H9 (cell line): ENCODE data around the gene GDPD2. TPM values are rescaled to one million over a fixed set of nuclear protein-coding genes. Genes with fewer than 3 reads are reported as not detected.

Experiments
- DNase-seq: peaks from one replicate; pipeline ENCODE4 v3.0.0-alpha.2; 2017
- H2AFZ ChIP-seq: one replicate; pipeline ENCODE4 v1.6.1; 2013; ENCODE audit warnings: mild to moderate bottlenecking, low read length, control low read depth, moderate library complexity
- H2AK5ac ChIP-seq: 2 replicates; pipeline ENCODE4 v1.6.1; 2013; ENCODE audit warnings: low read length, control low read depth, mixed read lengths; ENCODE audit not compliant: insufficient read length
- H2BK120ac ChIP-seq: one replicate; pipeline ENCODE4 v1.6.1; 2013; ENCODE audit warnings: low read depth, mild to moderate bottlenecking, low read length, control low read depth, inconsistent platforms; ENCODE audit not compliant: poor library complexity, severe bottlenecking
- H2BK12ac ChIP-seq: 2 replicates; pipeline ENCODE4 v1.6.1; 2013; ENCODE audit warnings: low read length, control low read depth, mixed read lengths, low read depth; ENCODE audit not compliant: insufficient read length
- H2BK15ac ChIP-seq: 2 replicates; pipeline ENCODE4 v1.6.1; 2013; ENCODE audit warnings: low read depth, low read length, control low read depth
- H2BK20ac ChIP-seq: one replicate; pipeline ENCODE4 v1.6.1; 2013; ENCODE audit warnings: low read depth, mild to moderate bottlenecking, low read length, control low read depth, inconsistent platforms; ENCODE audit not compliant: poor library complexity, severe bottlenecking
- H2BK5ac ChIP-seq: 2 replicates; pipeline ENCODE4 v1.6.1; 2013; ENCODE audit warnings: low read length, control low read depth, mixed read lengths; ENCODE audit not compliant: insufficient read length
- H3K14ac ChIP-seq: 2 replicates; pipeline ENCODE4 v1.6.1; 2013; ENCODE audit warnings: low read length, control low read depth; ENCODE audit not compliant: insufficient read depth
- H3K18ac ChIP-seq: 2 replicates; pipeline ENCODE4 v1.6.1; 2013; ENCODE audit warnings: low read depth, mild to moderate bottlenecking, mixed read lengths, low read length, control low read depth; ENCODE audit not compliant: insufficient read length
- H3K23ac ChIP-seq: 2 replicates; pipeline ENCODE4 v1.6.1; 2013; ENCODE audit warnings: low read length, control low read depth, mixed read lengths, low read depth; ENCODE audit not compliant: insufficient read length
- H3K23me2 ChIP-seq: 2 replicates; pipeline ENCODE4 v1.6.1; 2013; ENCODE audit warnings: low read depth, mild to moderate bottlenecking, mixed read lengths, low read length, control low read depth; ENCODE audit not compliant: insufficient read length, poor library complexity, severe bottlenecking
- H3K27ac ChIP-seq: 2 replicates; pipeline ENCODE4 v1.5.1; 2013; ENCODE audit warnings: low read length, control low read depth, mixed read lengths, low read depth; ENCODE audit not compliant: insufficient read length
- H3K27me3 ChIP-seq: 2 replicates; pipeline ENCODE4 v1.6.1; 2013; ENCODE audit warnings: low read length, control low read depth, inconsistent platforms; ENCODE audit not compliant: insufficient read depth
- H3K4ac ChIP-seq: 2 replicates; pipeline ENCODE4 v1.6.1; 2013; ENCODE audit warnings: low read depth, mild to moderate bottlenecking, control low read depth, inconsistent platforms, low read length, moderate library complexity
- H3K4me1 ChIP-seq: 2 replicates; pipeline ENCODE4 v1.6.1; 2013; ENCODE audit warnings: low read length, control low read depth, inconsistent platforms; ENCODE audit not compliant: insufficient read depth
- H3K4me2 ChIP-seq: 2 replicates; pipeline ENCODE4 v1.6.1; 2013; ENCODE audit warnings: low read length, control low read depth, mixed read lengths; ENCODE audit not compliant: insufficient read length, insufficient read depth
- H3K56ac ChIP-seq: 2 replicates; pipeline ENCODE4 v1.6.1; 2013; ENCODE audit warnings: low read depth, mild to moderate bottlenecking, mixed read lengths, low read length, control low read depth; ENCODE audit not compliant: insufficient read length
- H3K79me1 ChIP-seq: 2 replicates; pipeline ENCODE4 v1.6.1; 2013; ENCODE audit warnings: low read depth, mild to moderate bottlenecking, moderate library complexity, low read length, control low read depth, inconsistent platforms; ENCODE audit not compliant: insufficient read depth, poor library complexity, severe bottlenecking
- H3K79me2 ChIP-seq: 2 replicates; pipeline ENCODE4 v1.6.1; 2013; ENCODE audit warnings: low read length, control low read depth, inconsistent platforms; ENCODE audit not compliant: insufficient read depth
- H3K9ac ChIP-seq: 2 replicates; pipeline ENCODE4 v1.6.1; 2013; ENCODE audit warnings: low read length, control low read depth, mixed read lengths; ENCODE audit not compliant: insufficient read length; ENCODE audit errors: extremely low read depth
- H3K9me3 ChIP-seq: one replicate; pipeline ENCODE4 v1.6.1; 2013; ENCODE audit warnings: low read depth, low read length, inconsistent platforms; ENCODE audit not compliant: control insufficient read depth
- H3T11ph ChIP-seq: one replicate; pipeline ENCODE4 v1.6.1; 2013; ENCODE audit warnings: mild to moderate bottlenecking, low read length, control low read depth, inconsistent platforms
- H4K20me1 ChIP-seq: one replicate; pipeline ENCODE4 v1.6.1; 2013; ENCODE audit not compliant: control insufficient read depth, insufficient read length, insufficient read depth
- H4K5ac ChIP-seq: 2 replicates; pipeline ENCODE4 v1.6.1; 2013; ENCODE audit warnings: low read depth, mild to moderate bottlenecking, mixed read lengths, low read length, control low read depth; ENCODE audit not compliant: insufficient read length
- H4K8ac ChIP-seq: replicated peaks from 2 replicates; pipeline ENCODE4 v1.6.1; 2013; ENCODE audit warnings: low read length, control low read depth, mixed read lengths, low read depth; ENCODE audit not compliant: insufficient read length
- H4K91ac ChIP-seq: 2 replicates; pipeline ENCODE4 v1.6.1; 2013; ENCODE audit warnings: low read depth, mild to moderate bottlenecking, moderate library complexity, mixed read lengths, low read length, control low read depth; ENCODE audit not compliant: insufficient read length
- H3K27ac Mint-ChIP-seq, 3 experiments: 2 replicates in 2 of 3; 3 replicates in 1 of 3; pipeline ENCODE4 v1.8.0; 2020 to 2021; ENCODE audit warnings: mixed read lengths in 3 of 3, mild to moderate bottlenecking in 1 of 3, moderate library complexity in 1 of 3
- H3K27me3 Mint-ChIP-seq: 2 replicates; pipeline ENCODE4 v1.8.0; 2021; ENCODE audit warnings: low read depth, mild to moderate bottlenecking, moderate library complexity, mixed read lengths
- H3K36me3 Mint-ChIP-seq, 3 experiments: 2 replicates in 2 of 3; 3 replicates in 1 of 3; pipeline ENCODE4 v1.8.0; 2020 to 2021; ENCODE audit warnings: low read depth in 3 of 3, mixed read lengths in 3 of 3; ENCODE audit not compliant: insufficient read depth in 1 of 3
- H3K4me1 Mint-ChIP-seq, 2 experiments: 2 replicates each; pipeline ENCODE4 v1.8.0; 2020; ENCODE audit warnings: mixed read lengths in 2 of 2
- H3K4me3 Mint-ChIP-seq, 2 experiments: 2 replicates in 1 of 2; 3 replicates in 1 of 2; pipeline ENCODE4 v1.8.0; 2020 to 2021; ENCODE audit warnings: mild to moderate bottlenecking in 2 of 2, mixed read lengths in 2 of 2, moderate library complexity in 1 of 2
- H3K9me3 Mint-ChIP-seq, 2 experiments: 2 replicates in 1 of 2; 3 replicates in 1 of 2; pipeline ENCODE4 v1.8.0; 2020; ENCODE audit warnings: mild to moderate bottlenecking in 2 of 2, mixed read lengths in 2 of 2, moderate library complexity in 1 of 2
- total RNA-seq: library from RNA; stranded (reverse); gene quantifications from 2 replicates; pipeline ENCODE4 v1.2.1, GENCODE V29; 2021
- TF ChIP-seq, protein P1 (sequence below): fragments of 200-600 bp; sonication (generic); conservative IDR thresholded peaks from 3 replicates; pipeline ENCODE4 v1.8.0; 2021; ENCODE audit warnings: antibody characterized with exemption, mild to moderate bottlenecking

The GDPD2 gene
- total RNA-seq, 1 experiment from 2014 or later = 13.9 TPM

DNA sequence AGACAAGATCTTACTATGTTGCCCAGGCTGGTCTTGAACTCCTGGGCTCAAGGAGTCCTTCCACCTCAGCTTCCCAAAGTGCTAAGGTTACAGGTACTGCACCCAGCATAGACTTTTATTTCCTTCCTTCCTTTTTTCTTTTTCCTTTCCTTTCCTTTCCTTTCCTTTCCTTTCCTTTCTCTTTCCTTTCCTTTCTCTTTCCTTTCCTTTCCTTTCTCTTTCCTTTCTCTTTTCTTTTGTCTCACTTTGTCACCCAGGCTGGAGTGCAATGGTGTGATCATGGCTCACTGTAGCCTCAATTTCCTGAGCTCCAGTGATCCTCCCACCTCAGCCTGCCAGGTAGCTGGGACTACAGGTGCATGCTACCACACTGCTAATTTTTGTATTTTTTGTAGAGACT is 40.9 kb downstream of the GDPD2 start:
- H3K36me3 Mint-ChIP-seq = peaks cover 17 to 41% (median 40%) of the 10 kb centered on the region in 3 experiments
- TF ChIP-seq, protein P1, sequence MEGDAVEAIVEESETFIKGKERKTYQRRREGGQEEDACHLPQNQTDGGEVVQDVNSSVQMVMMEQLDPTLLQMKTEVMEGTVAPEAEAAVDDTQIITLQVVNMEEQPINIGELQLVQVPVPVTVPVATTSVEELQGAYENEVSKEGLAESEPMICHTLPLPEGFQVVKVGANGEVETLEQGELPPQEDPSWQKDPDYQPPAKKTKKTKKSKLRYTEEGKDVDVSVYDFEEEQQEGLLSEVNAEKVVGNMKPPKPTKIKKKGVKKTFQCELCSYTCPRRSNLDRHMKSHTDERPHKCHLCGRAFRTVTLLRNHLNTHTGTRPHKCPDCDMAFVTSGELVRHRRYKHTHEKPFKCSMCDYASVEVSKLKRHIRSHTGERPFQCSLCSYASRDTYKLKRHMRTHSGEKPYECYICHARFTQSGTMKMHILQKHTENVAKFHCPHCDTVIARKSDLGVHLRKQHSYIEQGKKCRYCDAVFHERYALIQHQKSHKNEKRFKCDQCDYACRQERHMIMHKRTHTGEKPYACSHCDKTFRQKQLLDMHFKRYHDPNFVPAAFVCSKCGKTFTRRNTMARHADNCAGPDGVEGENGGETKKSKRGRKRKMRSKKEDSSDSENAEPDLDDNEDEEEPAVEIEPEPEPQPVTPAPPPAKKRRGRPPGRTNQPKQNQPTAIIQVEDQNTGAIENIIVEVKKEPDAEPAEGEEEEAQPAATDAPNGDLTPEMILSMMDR = no peak

More for the DNA sequence above, 40.9 kb downstream of the GDPD2 start:
- Mint-ChIP-seq H3K9me3 (peaks cover 42 to 54% of the 10 kb centered on the region in 2 experiments), H3K27me3 (no peaks in the 10 kb centered on the region), H3K4me3 (no peak overlapping the region), H3K27ac (peak overlapping the region in 1 of 3 experiments; percentile 46; a peak in 2 of 7 replicates), H3K4me1 (peaks cover 6 to 9% of the 10 kb centered on the region in 2 experiments)
- DNase-seq = no peak
- H2AK5ac ChIP-seq = no peak overlapping the region
- H4K20me1 ChIP-seq = no peaks in the 10 kb centered on the region
- no peak overlapping the region for H4K91ac ChIP-seq
- H3T11ph ChIP-seq = no peak overlapping the region
- no peak overlapping the region for H2BK15ac ChIP-seq
- no peaks in the 10 kb centered on the region for H3K4me1 ChIP-seq
- no peak overlapping the region for H2BK20ac ChIP-seq
- no peak overlapping the region for H2BK5ac ChIP-seq
- peaks cover 11% of the 10 kb centered on the region; the same call in 1 of the 2 replicates for H3K79me2 ChIP-seq
- no peak overlapping the region for H4K5ac ChIP-seq
- H3K9me3 ChIP-seq = no peaks in the 10 kb centered on the region
- no peak overlapping the region for H3K27ac ChIP-seq
- no peaks in the 10 kb centered on the region for H3K23me2 ChIP-seq
- H3K14ac ChIP-seq = no peak overlapping the region
- H3K4me2 ChIP-seq = no peak overlapping the region
- no peak overlapping the region for H4K8ac ChIP-seq
- no peak overlapping the region for H2AFZ ChIP-seq
- no peak overlapping the region for H2BK12ac ChIP-seq
- H3K9ac ChIP-seq = no peak overlapping the region
- H3K79me1 ChIP-seq = no peaks in the 10 kb centered on the region
- no peak overlapping the region for H2BK120ac ChIP-seq
- H3K18ac ChIP-seq = no peak overlapping the region
- H3K4ac ChIP-seq = no peak overlapping the region
- H3K27me3 ChIP-seq = no peaks in the 10 kb centered on the region
- no peak overlapping the region for H3K23ac ChIP-seq
- H3K56ac ChIP-seq = no peak overlapping the region
